ENCODE data around the gene NPHP4. TPM values are rescaled to one million over a fixed set of nuclear protein-coding genes. Genes with fewer than 3 reads are reported as not detected.
"Not testable (repeated sequence)": the region's sequence is repeated elsewhere in the genome, so short reads cannot be mapped to it uniquely, and the experiment has no call there.

Gene NPHP4
- total RNA-seq, 1 experiment from 2014 or later = 3.9 TPM

DNA sequence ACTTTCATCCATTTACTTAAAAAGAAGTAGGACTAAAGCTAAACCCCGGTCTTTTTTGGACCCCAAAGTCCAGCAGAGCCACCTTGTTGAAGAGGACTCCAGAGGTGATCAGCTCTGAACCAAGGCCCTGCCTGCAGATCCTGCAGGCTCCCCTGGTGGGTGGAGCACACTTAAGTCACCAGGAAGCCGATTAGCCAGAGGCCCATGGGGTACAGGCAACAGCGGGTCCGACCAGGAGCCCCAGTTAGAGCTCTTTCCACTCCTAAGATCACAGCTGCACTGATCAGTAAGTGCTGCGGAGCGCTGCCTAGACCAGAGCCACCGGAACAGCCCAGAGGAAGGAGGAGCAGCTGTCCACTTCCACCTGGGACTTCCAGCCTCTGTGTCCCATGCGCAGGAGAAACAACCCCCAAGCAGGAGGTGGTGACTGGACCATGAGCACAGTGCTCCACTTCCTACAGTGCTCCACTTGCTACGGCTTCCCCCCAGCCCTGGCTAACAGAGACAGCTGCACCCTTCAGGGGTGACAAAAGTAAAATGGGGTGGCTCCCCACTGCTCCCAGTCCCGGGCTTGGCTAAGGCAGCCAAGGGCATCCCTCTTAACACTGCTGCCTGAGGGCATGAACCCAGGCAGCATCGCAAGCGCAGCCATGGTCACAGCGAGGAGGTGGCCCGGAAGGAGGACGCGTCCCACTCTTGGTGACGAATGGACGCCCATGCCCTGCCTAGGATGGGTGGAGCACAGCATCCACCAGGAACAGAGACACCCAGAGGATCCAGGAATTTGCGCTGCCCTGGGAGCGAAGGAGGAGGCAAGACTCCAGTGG, 58.0 kb downstream of the NPHP4 start:
- Histone ChIP-seq H3K9ac (ENCODE audit: low read length) (no peak overlapping the region), H3K27me3 (ENCODE audit: low read length) (no peaks in the 10 kb centered on the region), H3K9me2 (replicated peaks; ENCODE audit: insufficient read depth, low read length) (no peaks in the 10 kb centered on the region), H4K20me1 (ENCODE audit: insufficient read depth, low read depth, low read length) (no peaks in the 10 kb centered on the region), H3K27ac (ENCODE audit: low read length) (no peak overlapping the region), H3K79me2 (ENCODE audit: low read length) (no peaks in the 10 kb centered on the region), H3K4me1 (ENCODE audit: low read length) (no peaks in the 10 kb centered on the region), H2AFZ (ENCODE audit: low read length) (no peak overlapping the region), H3K36me3 (ENCODE audit: insufficient read depth, low read length) (no peaks in the 10 kb centered on the region), H3K4me2 (ENCODE audit: low read depth, low read length, poor library complexity, severe bottlenecking) (no peak overlapping the region), H3K4me3 (ENCODE audit: low read length) (no peak overlapping the region), H3K9me3 (ENCODE audit: low read length) (no peaks in the 10 kb centered on the region)
- no peak for DNase-seq

DNA sequence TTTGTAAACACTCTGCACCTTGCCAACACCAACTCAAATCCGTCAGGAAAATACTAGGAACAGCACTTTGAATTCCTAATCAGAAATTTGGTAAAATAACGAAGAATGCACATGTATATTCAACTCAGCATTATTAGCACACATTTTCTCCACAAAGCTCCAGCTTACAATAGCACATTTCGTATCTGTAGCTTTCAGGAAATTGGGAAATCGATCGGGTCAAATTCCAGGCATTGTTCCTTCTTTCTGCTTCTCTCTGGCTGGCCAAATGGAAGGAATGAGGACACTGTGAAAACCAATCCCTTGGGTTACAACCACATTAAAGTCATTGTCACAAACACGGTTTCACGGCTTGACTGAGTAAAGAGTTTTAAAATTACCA, 58.6 kb downstream of the NPHP4 start:
- no peaks in the 10 kb centered on the region for H3K27me3 ChIP-seq (ENCODE audit: low read length)
- H3K9ac ChIP-seq (ENCODE audit: low read length) = no peak overlapping the region
- H3K4me1 ChIP-seq (ENCODE audit: low read length) = no peaks in the 10 kb centered on the region
- H3K9me3 ChIP-seq (ENCODE audit: low read length) = no peaks in the 10 kb centered on the region
- H3K4me2 ChIP-seq (ENCODE audit: low read depth, low read length, poor library complexity, severe bottlenecking) = no peak overlapping the region
- no peak overlapping the region for H3K27ac ChIP-seq (ENCODE audit: low read length)
- H3K4me3 ChIP-seq (ENCODE audit: low read length) = no peak overlapping the region
- H3K9me2 ChIP-seq (replicated peaks; ENCODE audit: insufficient read depth, low read length) = no peaks in the 10 kb centered on the region
- no peaks in the 10 kb centered on the region for H4K20me1 ChIP-seq (ENCODE audit: insufficient read depth, low read depth, low read length)
- DNase-seq = no peak
- no peaks in the 10 kb centered on the region for H3K79me2 ChIP-seq (ENCODE audit: low read length)
- no peak overlapping the region for H2AFZ ChIP-seq (ENCODE audit: low read length)
- no peaks in the 10 kb centered on the region for H3K36me3 ChIP-seq (ENCODE audit: insufficient read depth, low read length)

DNA sequence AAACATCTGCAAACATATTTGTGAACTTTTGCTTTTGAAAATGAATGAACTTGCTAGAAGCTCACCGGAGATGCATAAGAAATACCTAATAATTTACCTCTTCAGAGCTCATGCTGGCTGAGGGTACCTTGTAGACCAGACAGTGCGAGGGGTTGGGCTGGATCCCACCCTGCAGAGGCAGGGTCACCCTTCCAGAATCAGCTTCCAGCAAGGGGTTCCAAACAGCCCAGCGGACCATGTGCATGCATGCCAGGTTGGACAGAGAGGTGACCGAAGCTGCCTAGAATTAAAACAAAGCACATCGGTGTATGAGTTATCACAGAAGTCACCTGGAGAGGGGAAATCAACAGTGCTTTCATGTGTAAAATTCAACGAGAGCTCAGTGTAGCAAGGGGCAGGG, 59.2 kb downstream of the NPHP4 start:
- Histone ChIP-seq H3K4me1 (ENCODE audit: low read length) (no peaks in the 10 kb centered on the region), H3K4me2 (ENCODE audit: low read depth, low read length, poor library complexity, severe bottlenecking) (no peak overlapping the region)
- no peak for DNase-seq

DNA sequence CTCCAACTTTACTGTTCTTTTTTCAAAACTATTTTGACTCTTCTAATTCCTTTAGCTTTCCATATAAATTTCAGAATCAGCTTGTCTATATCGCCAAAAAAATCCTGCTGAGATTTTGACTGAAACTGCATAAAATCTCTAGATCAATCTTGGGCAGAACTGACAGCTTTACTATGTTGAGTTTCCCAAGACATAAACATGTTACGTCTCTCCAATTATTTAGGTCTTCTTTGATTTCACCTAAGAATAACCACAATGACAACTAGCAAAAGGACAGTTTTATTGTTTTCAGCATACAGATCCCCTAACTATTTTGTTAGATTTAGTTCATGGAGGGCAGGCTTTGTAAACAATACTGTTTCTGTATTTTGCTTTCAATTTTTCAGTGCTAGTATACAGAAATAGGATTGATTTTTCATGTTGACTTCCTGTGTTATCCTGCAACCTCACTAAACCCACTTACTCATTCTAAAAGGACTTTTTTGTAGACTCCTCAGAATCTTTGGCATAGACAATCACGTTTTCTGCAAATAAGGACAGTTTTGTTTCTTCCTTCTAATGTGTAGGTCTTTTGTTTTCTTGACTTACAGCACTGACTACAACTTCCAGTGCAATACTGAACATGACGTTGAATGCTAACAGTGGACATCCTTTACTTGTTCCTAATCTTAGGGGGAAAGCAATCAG, 63.4 kb downstream of the NPHP4 start:
- H3K36me3 ChIP-seq (ENCODE audit: insufficient read depth, low read length) = no peaks in the 10 kb centered on the region
- H3K4me1 ChIP-seq (ENCODE audit: low read length) = no peaks in the 10 kb centered on the region
- no peak overlapping the region for H3K9ac ChIP-seq (ENCODE audit: low read length)
- H3K9me3 ChIP-seq (ENCODE audit: low read length) = no peaks in the 10 kb centered on the region
- no peak for DNase-seq
- no peak overlapping the region for H3K4me3 ChIP-seq (ENCODE audit: low read length)
- H3K79me2 ChIP-seq (ENCODE audit: low read length) = no peaks in the 10 kb centered on the region
- H3K4me2 ChIP-seq (ENCODE audit: low read depth, low read length, poor library complexity, severe bottlenecking) = no peak overlapping the region
- no peaks in the 10 kb centered on the region for H3K27me3 ChIP-seq (ENCODE audit: low read length)
- H2AFZ ChIP-seq (ENCODE audit: low read length) = no peak overlapping the region
- H3K9me2 ChIP-seq (replicated peaks; ENCODE audit: insufficient read depth, low read length) = no peaks in the 10 kb centered on the region
- H4K20me1 ChIP-seq (ENCODE audit: insufficient read depth, low read depth, low read length) = no peaks in the 10 kb centered on the region
- H3K27ac ChIP-seq (ENCODE audit: low read length) = no peak overlapping the region

More for the DNA sequence above, 59.2 kb downstream of the NPHP4 start:
- Histone ChIP-seq H4K20me1 (ENCODE audit: insufficient read depth, low read depth, low read length) (no peaks in the 10 kb centered on the region), H3K9ac (ENCODE audit: low read length) (no peak overlapping the region), H2AFZ (ENCODE audit: low read length) (no peak overlapping the region), H3K27me3 (ENCODE audit: low read length) (no peaks in the 10 kb centered on the region), H3K9me3 (ENCODE audit: low read length) (no peaks in the 10 kb centered on the region), H3K9me2 (replicated peaks; ENCODE audit: insufficient read depth, low read length) (no peaks in the 10 kb centered on the region), H3K36me3 (ENCODE audit: insufficient read depth, low read length) (no peaks in the 10 kb centered on the region), H3K4me3 (ENCODE audit: low read length) (no peak overlapping the region), H3K79me2 (ENCODE audit: low read length) (no peaks in the 10 kb centered on the region), H3K27ac (ENCODE audit: low read length) (no peak overlapping the region)

DNA sequence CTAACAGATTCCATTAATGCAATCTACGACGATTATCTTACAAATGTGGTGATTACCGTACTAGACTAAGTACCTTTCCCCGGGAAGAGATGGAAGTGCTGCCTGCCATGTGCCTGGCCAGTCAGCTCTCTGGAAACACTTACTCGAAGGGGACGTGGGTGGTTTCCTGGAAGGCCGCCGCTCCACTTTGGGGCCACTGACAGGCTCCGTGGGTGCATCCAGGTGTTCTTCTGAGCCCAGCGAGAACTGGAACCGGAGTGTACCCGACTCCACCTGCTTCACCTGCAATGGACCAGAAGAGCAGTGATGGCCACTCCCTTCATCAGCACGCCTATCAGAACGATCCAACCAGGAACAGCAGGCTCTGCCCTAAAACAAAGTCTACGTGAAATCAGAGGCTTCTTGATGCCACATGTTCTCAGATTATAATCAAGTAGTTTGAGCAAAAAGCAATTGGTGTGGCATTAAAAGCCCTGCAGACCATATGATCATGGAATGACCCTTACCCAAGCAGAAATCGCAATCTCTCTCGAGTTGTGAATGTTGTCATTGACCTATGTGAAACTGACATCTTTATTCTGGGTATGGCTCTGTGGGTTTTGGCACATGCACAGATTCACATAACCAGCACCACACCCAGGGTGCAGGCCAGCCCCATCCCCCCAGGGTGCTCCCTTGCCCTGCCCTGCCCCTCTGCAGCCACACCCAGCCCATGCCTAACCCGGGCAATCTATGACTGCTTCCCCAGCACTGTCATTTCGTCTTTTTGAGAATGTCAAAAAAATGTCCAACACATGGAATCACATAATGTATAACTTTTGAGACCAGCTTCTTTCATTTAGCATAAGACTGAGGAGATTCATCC, 64.5 kb downstream of the NPHP4 start:
- no peaks in the 10 kb centered on the region for H4K20me1 ChIP-seq (ENCODE audit: insufficient read depth, low read depth, low read length)
- H3K9me3 ChIP-seq (ENCODE audit: low read length) = no peaks in the 10 kb centered on the region
- no peak overlapping the region for H3K27ac ChIP-seq (ENCODE audit: low read length)
- no peak overlapping the region for H3K4me2 ChIP-seq (ENCODE audit: low read depth, low read length, poor library complexity, severe bottlenecking)
- H2AFZ ChIP-seq (ENCODE audit: low read length) = no peak overlapping the region
- H3K9ac ChIP-seq (ENCODE audit: low read length) = no peak overlapping the region
- H3K4me1 ChIP-seq (ENCODE audit: low read length) = no peaks in the 10 kb centered on the region
- H3K4me3 ChIP-seq (ENCODE audit: low read length) = no peak overlapping the region
- no peaks in the 10 kb centered on the region for H3K36me3 ChIP-seq (ENCODE audit: insufficient read depth, low read length)
- DNase-seq = no peak
- no peaks in the 10 kb centered on the region for H3K9me2 ChIP-seq (replicated peaks; ENCODE audit: insufficient read depth, low read length)
- H3K79me2 ChIP-seq (ENCODE audit: low read length) = no peaks in the 10 kb centered on the region
- H3K27me3 ChIP-seq (ENCODE audit: low read length) = no peaks in the 10 kb centered on the region

DNA sequence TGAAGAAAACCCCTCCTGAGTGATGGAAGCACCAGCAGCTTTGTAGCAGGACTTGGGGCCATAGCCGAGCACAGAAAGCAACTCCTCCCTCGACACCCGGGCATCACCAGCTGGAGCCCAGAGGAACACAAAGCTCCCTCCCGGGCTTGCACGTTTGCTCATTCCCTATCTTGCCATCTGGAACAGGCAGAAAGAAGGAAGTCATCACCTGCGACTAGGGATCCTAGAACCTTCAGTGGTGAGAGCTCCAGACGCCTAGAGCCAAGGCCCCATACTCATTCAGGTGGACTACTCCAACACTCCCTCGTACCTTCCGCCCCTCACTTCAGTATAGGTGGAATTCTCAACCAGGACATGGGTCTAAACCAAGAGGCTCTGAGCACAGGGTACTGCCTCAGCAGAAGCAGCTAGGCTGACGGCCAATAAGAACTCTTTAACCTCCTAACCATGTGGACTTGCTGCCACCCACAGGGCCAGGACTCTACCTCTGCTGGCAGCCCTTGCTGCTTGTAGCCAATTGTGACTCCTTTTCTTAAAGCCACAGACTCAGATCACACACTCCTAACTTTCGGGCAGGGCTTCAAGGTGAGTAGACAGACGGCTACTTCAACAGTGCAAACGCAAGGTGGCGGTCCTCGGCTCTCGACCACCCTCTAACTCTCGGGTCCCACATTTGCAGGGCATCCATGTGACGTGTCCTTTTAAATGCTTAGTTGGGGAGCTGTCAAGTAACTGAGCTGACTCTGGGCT, 65.4 kb downstream of the NPHP4 start:
- Histone ChIP-seq H3K27ac (ENCODE audit: low read length) (no peak overlapping the region), H3K4me3 (ENCODE audit: low read length) (no peak overlapping the region), H3K9me3 (ENCODE audit: low read length) (no peaks in the 10 kb centered on the region), H3K36me3 (ENCODE audit: insufficient read depth, low read length) (no peaks in the 10 kb centered on the region), H3K4me1 (ENCODE audit: low read length) (no peaks in the 10 kb centered on the region), H3K9me2 (replicated peaks; ENCODE audit: insufficient read depth, low read length) (no peaks in the 10 kb centered on the region), H3K4me2 (ENCODE audit: low read depth, low read length, poor library complexity, severe bottlenecking) (no peak overlapping the region), H3K9ac (ENCODE audit: low read length) (no peak overlapping the region), H3K79me2 (ENCODE audit: low read length) (no peaks in the 10 kb centered on the region), H4K20me1 (ENCODE audit: insufficient read depth, low read depth, low read length) (no peaks in the 10 kb centered on the region), H2AFZ (ENCODE audit: low read length) (no peak overlapping the region), H3K27me3 (ENCODE audit: low read length) (no peaks in the 10 kb centered on the region)
- DNase-seq = no peak

DNA sequence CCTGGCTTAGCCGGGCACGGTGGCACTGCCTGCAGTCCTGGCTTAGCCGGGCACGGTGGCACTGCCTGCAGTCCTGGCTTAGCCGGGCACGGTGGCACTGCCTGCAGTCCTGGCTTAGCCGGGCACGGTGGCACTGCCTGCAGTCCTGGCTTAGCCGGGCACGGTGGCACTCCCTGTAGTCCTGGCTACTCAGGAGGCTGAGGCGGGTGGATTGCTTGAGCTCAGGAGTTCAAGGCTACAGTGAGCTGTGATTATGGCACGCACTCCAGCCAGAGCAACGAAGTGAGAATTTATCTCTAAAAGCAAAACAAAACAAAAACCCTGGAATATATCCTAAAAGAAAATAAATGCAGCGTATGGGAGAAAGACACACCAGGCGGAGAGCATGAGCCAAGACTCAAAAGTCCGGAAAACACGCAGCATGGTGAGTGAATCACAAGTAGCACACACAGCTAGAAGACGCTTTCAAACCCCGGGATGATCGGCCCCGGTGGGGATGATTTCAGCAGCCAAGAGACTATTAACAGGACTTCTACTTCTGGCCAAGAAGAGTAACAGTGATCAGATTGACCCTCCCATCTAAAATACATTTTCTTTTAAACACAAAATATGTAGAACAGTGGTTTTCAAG, 69.4 kb downstream of the NPHP4 start:
- DNase-seq; H3K9ac ChIP-seq (ENCODE audit: low read length); H3K4me3 ChIP-seq (ENCODE audit: low read length); H2AFZ ChIP-seq (ENCODE audit: low read length); H3K4me1 ChIP-seq (ENCODE audit: low read length); H3K27ac ChIP-seq (ENCODE audit: low read length); H3K9me3 ChIP-seq (ENCODE audit: low read length); H3K36me3 ChIP-seq (ENCODE audit: insufficient read depth, low read length); H4K20me1 ChIP-seq (ENCODE audit: insufficient read depth, low read depth, low read length); H3K27me3 ChIP-seq (ENCODE audit: low read length); H3K4me2 ChIP-seq (ENCODE audit: low read depth, low read length, poor library complexity, severe bottlenecking); H3K9me2 ChIP-seq (replicated peaks; ENCODE audit: insufficient read depth, low read length); H3K79me2 ChIP-seq (ENCODE audit: low read length): not testable (repeated sequence)

Measured in Karpas-422 (cell line).